Stimulated activated CD4-positive, alpha-beta T cell treated with anti-CD3 and anti-CD28 coated beads, TNF-alpha, amount 100 ng/mL, for 24 hours (primary cell): Measurements from ENCODE around the gene NAMPT.
"Not testable (repeated sequence)": the region's sequence is repeated elsewhere in the genome, so short reads cannot be mapped to it uniquely, and the experiment has no call there.

Experiments used
- DNase-seq, 3 experiments: peaks; one replicate each; pipeline ENCODE4 v3.0.0-alpha.2; 2020; ENCODE audit warnings: low read depth in 3 of 3

Gene NAMPT

DNA sequence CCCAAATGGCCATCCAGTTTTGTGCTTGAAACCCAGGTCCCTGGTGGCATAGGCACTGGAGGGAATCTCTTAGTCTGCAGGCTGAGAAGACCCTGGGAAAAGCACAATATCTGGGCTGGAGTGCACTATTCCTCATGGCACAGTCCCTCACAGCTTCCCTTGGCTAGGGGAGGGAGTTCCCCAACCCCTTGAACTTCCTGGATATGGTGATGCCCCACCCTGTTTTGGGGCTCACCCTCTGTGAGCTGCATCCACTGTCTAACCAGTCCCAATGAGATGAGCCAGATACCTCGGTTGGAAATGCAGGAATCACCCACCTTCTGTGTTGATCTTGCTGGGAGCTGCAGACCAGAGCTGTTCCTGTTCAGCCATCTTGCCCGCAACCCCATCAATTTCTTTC lies 19.8 kb upstream of the NAMPT start:
- no peak for DNase-seq

DNA sequence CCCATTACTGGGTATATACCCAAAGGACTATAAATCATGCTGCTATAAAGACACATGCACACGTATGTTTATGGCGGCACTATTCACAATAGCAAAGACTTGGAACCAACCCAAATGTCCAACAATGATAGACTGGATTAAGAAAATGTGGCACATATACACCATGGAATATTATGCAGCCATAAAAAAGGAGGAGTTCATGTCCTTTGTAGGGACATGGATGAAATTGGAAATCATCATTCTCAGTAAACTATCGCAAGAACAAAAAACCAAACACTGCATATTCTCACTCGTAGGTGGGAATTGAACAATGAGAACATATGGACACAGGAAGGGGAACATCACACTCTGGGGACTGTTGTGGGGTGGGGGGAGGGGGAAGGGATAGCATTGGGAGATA lies 13.8 kb upstream of the NAMPT start:
- DNase-seq, result not testable (repeated sequence)

DNA sequence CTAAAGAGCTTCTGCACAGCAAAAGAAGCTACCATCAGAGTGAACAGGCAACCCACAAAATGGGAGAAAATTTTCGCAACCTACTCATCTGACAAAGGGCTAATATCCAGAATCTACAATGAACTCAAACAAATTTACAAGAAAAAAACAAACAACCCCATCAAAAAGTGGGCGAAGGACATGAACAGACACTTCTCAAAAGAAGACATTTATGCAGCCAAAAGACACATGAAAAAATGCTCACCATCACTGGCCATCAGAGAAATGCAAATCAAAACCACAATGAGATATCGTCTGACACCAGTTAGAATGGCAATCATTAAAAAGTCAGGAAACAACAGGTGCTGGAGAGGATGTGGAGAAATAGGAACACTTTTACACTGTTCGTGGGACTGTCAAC lies 13.4 kb upstream of the NAMPT start:
- DNase-seq, result not testable (repeated sequence)

DNA sequence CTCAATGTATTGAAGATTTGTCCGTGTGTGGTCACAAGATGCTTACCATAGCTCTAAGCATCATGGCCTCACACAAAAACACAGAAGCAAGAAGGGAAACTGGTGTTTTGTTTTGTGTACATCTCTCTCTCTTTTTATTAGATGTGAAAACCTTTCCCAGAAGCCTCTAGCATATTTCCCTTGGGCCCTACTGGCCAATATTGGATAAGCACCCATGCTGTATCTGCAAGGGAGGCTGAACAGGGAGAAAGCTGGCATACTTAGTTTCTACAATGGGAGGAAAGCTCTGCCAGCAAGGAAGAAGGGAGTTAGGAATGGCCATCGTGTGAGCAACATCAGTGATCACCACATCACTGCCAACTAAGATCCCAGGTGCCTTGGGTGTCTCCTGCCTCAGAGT lies 9.6 kb upstream of the NAMPT start:
- DNase-seq, result no peak

DNA sequence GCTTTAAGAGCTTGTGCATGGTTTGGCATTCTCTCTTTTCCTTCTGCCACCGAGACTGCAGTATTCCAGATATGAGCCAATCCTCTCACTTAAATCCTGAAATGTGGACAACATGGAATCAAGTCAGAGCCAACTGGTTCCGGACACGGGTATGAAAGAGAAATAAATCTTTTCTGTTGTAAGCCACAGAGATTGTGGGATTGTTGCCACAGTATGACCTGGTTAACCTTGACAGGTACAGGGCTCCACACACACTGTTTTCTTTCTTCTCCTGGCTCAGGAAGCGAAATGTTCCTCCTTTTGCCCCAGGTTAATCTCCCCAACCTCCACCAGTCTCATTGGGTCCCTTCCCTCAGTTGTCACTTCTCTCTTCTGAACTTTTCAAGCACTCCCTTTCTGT lies 6.5 kb upstream of the NAMPT start:
- DNase-seq, result no peak

DNA sequence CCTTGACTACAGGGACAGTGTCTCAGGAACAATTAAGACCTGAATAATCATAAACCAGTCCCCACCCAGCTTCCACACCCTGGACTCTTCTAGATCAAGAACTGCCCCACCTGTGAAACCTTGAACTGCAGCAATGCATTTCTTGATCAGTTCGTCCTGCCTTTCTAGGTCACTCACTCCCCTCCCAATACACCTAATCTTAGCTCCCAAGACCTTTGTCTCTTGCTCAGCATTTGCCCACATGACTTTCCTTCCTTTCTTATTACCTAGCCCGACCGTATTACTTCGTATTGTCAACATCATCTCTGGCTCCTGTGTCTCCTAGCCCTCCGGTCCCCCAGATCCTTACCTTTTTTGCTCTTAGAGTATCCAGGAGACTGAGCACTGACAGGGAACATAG lies 5.5 kb upstream of the NAMPT start:
- no peak for DNase-seq

DNA sequence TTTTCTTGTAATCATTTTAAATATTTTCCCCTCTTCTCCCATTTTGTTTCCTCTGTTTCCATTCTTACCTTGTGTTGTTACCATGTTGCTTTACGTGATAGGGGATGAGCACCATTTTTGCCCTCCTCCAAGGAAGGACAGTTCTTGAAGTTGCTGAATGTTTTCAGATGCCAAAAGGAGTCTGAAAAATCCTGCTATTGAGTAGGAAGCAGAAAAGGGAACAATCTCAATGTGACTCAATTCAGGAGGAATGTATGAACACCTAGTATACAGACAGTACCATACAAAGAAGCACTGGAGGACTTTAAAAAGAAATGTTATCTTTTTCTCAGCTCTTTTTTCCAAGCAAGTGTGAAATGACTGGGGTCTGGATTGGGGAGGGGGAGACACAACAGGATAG lies 5.1 kb upstream of the NAMPT start:
- DNase-seq, result no peak

DNA sequence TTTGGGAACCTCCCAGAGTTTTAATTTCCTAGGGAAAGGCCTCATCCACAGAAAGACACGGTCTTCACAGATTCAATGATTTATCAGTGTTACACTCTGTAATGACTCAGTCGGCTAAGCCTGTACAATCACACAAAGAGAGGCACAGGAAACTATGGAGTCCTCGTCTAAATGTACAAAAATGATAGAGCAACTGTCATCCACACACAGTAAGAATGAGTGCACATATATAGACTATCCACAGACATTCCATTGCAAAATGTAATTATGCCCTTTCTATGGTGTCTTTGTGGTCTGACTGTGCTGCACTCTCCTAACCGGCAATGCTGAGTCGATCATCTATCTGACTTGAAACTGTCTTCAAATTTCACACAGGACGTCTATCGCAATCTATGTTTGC lies 3.5 kb upstream of the NAMPT start:
- no peak for DNase-seq

DNA sequence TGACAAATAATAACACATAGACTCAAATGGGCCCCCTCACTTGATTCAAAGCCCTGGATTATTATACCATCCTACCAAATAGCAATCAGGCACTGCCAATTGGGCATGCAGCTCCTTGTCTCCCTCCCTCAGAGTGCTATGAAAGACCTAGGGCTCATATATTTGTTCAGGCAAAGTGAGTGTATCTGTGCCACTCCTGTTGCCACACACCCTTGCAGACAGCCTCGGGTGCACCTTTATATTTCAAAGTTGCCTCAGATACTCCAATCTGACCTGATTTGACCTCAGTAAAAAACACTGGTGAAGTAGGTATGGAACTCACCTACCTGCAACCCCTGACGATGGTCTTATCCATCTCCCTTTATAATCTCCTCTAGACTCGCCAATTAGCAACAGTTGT lies 3.0 kb upstream of the NAMPT start:
- DNase-seq, result no peak

DNA sequence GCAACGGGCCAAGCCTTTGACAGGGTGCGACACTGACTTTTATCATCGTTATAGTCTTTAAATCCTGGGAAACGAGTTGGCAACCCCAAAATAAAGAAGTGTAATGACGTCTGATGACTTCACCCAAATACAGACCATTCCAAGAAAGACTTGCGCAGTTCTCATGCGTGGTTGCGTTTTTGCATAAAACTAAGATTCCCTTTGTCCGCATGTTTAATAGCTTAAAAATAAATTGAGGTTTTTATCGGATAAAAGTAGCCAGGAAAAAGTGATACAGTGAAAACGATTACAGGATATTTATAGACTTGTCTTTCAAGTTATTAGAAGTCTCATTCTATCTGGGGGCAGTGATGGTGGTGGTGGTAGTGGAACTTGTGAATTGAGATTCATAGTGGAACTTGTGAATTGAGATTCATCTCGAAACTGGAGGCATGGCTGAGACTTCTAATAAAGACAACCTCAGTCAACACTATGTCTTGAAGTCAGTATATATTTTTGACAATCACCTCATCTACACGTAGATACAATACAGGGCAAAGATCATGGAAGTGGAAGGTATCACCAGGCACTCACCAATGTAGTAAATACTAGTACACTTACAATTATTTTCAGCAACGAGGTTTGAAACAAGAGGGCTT lies 1.2 kb upstream of the NAMPT start:
- DNase-seq, result peak in 2 of 3 experiments; percentile 29 to 33

DNA sequence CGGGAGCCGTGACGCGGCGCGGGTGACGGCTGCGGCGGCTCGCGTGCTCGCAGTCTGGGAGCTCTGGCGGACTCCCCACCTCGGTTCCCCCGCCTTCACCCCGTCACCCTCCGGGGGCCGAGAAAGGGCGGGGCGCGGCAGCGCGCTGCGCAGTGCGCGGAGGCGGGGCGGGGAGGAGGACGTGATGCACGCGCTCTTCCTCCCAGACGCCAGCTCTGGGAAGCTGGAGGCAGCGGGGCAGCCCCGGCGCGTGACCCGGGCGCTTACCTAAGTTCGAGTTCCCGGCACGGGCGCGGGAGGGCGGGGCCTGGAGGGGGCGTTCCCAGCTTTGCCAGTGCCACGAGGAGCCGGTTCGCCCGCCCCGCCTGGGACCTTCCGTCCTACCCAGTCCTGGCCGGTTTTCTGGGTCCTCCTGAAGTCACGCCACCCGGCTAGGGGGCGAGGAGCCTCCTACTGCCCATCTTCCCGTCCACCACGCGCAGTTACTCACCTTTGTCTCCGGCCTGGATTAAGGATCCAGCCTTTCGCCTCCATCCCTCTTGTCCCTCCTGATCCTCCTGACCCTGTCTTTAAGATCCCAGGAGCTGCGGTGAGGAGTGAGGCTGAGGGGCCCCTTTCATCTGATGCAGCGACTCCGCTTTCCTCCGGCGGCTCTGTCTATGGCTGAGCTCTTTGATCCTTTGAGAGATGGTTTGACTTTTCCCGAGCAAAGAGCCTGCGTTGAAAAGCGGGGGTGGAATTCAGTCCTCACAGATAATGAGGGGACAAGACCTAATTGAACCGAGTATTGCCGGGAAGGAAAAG lies 470 bp upstream of the NAMPT start:
- DNase-seq, result peak; percentile 99 to 100 (median 99)

DNA sequence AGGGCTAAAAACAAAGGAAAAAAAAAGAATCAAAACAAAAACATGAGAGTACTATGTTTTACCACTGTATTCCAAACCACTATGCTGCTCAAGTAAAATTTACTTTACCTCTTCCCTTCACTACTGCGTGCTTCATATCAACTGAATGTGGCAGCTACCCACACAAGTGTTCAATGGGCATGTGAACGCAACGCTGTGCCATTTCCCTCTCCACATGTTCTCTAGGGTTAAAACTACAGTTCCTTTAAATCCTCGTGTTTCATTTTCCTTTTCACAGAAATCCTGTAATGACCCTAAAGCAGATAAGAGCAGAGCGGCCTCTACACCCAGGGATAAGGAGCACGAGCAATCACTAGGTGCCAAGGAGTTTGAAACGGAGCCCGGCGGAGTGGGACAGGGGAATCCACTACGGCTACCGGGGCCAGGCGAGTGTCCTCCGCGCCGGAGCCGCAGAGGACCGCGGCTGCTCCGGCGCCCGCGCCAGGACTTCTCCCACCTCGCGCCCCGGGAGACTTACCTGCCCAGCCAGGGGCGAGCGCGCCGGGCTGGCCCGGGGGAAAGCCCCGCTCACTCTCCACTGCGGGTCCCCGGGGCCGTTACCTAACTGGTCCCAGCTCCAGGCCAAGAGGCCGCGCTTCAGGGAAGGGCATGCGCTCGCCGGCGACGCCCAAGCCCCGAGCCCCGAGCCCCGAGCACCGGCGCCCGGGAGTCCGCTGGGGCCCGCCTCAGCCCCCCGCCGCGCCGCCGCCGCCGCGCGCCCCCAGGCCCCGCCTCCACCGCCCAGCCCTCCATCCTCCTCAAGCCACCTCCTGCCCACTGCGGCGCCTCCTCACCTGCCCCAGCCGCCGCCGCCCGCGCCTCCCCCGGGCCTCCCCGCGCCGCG lies 711 bp downstream of the NAMPT start:
- DNase-seq, result peak; percentile 20 to 41 (median 26)

DNA sequence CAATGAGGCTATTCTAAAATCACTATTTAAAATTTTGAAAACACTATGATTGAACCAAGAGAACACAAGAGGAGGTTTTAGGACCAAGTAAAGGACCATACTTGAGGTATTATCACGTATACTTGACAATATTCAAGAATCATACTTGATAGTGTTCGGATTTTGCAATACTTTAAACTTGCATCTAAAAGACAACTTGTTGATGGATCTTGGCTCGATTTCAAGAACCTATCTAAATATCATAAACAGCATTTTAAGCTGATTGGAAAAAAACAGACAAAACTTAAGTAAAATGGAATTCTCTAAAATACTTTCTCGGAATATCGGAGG lies 1.3 kb downstream of the NAMPT start:
- DNase-seq, result no peak

DNA sequence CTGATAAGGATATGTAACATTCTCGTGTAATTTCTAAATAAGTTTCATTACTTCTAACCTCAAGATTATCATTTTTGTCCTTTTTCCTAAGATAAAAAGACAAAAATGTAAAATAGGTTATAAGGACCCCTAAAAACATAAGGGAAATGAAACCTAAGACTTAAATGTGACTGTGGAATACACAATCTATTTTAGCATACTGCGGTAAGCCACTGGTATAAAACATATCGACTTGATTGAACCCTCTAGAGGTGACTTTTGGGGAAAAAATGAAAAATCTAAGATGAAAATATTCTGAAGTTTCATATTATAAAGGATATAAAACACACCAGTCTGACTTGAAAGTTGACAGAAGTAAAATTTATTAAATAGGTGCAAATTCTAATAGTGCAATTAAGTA lies 1.9 kb downstream of the NAMPT start:
- no peak for DNase-seq

DNA sequence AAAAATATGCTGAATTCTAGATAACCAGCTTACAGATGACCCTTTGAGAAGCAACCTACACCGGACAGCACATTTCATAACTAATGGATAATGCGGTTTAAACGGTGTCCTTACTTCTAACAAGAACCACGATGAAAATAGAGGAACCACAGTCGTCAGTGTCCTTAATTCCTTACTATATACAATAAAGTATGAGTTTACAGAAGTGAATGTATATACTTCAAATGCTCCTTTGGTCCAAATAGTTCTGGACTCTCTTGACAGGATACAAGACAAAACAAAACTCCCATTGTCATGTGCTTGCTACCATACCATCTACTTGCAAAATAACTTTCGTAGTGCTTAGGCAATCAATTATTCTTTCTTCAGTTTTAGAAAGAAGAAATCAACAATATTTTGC lies 2.4 kb downstream of the NAMPT start:
- no peak for DNase-seq

DNA sequence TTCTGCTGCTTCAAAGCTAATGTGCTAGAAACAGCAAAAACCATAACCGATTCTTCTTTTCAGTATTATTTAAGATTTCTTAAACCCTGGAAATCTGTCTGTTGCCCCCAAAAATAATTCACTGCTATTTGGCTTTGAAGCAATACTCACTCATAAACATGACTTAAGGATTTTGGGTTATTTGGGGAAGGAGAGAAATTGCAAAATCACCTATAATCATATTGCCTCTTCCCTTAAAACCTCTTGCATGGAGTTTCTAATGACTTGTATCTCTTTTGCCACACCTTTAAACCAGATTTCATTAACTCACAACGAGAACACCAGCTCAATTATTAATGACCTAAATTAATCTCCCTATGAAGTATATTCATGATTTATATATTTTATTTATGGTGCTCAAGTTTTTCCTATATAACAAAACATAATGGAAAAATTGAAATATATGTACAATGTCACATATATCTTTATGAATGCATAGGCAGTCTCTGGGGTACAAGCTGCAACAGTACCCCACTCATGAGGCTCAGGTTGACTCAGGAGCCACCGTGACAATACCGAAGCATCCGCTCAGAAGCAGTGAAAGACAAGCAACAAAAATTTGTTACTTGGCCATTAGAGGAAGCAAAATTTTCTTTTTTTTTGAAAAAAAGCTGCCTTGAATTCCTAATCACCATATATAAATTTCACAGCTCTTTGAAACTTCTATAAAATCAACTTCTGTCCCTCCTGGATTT lies 3.0 kb downstream of the NAMPT start:
- DNase-seq, result peak in 1 of 3 experiments; percentile 19

DNA sequence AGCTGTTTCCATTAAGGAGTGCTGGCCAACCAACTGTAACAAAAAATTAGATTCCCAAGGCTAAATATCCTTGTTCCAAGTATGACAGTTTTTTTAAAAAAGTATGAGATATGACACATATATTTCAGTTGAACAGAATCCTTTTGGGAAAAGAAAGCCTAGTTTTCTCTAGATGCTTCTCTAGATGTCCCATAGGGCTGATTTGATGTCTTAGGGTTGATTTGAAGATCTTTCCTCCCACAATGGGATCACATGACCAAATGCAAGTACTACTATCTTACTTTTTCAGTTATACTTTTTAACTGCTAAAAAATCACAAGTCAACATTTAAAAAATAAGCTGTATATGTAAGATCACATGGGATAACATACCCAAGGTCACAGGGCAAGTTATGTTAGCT lies 3.7 kb downstream of the NAMPT start:
- no peak for DNase-seq

DNA sequence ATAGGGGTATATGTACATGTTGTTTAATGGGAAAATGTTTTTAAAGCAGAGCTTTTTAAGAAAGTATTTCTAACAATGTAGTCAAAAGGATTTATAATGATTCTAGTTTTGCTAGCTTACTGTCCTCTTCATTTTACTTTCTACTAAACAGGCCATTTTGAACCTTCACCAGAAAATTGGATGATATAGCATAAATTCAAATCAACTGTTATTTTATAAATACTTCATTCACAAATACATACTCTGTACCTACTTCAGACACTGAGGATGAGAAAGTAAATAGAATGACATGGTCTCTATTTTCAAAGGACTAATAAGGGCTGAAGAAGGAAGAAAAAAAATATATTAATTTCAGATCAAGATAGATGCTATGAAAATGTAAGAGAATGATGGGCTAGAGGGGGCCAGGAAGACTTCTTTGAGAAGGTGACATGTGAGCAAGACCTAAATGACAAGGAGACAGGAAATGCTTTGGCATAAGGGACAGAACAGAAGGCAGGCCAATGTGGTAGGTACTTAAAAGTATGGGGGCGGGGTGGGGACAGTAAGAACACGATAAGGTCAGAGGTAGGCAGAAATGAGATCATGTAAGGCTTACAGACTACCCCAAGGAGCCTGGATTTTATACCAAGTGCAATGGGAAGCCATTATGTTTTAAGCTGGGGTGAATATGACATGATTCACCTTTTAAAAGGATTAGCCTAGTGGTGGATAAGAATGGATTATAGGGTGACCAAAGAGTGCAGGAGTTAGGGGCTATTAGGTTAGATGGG lies 5.2 kb downstream of the NAMPT start:
- peak in 1 of 3 experiments; percentile 40 for DNase-seq

DNA sequence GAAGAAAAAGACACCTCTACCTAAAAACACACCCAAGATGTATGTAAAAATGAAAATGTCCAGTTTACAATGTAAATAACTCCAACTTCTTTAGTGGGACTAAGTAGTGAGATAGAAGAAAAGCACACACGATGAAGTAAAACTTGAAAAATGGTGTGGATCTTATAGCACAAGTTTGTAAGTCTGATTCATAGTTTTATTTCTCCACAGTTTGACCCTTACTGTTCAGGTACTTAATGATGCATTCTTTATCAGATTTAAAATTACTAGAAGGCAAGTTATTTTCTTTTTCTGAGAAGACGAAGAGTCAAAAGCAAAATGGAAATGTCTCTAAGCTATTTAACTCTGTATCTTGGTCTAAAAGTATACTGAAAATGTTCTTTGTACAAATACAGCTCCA lies 6.1 kb downstream of the NAMPT start:
- DNase-seq, result no peak

DNA sequence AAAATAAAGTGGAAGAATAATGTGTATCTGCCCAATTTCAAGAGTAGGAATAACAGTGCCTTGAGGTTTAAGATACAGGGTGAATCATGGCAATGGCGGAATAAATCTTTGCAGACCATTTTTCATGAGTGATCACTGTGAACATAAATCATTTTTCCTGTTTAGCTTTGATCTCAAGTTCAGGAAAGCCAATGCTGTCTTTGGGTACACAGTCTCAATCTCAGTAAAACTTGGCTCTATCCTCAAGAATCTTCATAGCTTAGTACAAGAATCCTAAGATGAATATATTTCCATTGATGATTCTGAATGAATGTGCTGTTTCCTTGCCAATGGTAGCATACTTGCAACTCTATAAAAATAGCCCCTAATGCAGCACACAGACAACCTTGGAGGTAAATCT lies 6.8 kb downstream of the NAMPT start:
- no peak for DNase-seq

DNA sequence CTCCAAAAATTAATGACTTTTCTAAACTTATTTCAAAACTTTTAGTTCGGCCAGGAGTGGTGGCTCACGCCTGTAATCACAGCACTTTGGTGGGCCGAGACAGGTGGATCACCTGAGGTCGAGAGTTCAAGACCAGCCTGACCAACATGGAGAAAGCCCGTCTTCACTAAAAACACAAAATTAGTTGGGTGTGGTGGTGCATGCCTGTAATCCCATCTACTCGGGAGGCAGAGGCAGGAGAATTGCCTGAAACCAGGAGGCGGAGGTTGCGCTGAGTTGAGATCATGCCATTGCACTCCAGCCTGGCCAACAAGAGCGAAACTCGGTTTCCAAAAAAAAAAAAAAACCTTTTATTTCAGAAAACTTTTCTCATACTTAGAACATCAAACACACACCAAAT lies 8.3 kb downstream of the NAMPT start:
- no peak for DNase-seq
